Breast epithelium (tissue), 3 donors: ENCODE measurements around the gene TJP1.

Experiments
- POLR2A ChIP-seq: fragments of 450-650 bp; IDR thresholded peaks from one replicate; pipeline ENCODE4 v1.6.1; 2016; ENCODE audit warnings: antibody characterized with exemption, mild to moderate bottlenecking, moderate library complexity
- POLR2AphosphoS5 ChIP-seq, 3 donors: sonication (generic); formaldehyde crosslinking; IDR thresholded peaks; one replicate each; pipeline ENCODE4 v1.6.1; 2017; ENCODE audit warnings: antibody characterized with exemption in 3 of 3
- TF ChIP-seq, protein P1 (sequence below), 3 donors: fragments of 450-650 bp; IDR thresholded peaks; one replicate each; pipeline ENCODE4 v1.5.1; 2016 to 2017; ENCODE audit warnings: antibody characterized with exemption in 3 of 3, mild to moderate bottlenecking in 3 of 3, moderate library complexity in 3 of 3

DNA sequence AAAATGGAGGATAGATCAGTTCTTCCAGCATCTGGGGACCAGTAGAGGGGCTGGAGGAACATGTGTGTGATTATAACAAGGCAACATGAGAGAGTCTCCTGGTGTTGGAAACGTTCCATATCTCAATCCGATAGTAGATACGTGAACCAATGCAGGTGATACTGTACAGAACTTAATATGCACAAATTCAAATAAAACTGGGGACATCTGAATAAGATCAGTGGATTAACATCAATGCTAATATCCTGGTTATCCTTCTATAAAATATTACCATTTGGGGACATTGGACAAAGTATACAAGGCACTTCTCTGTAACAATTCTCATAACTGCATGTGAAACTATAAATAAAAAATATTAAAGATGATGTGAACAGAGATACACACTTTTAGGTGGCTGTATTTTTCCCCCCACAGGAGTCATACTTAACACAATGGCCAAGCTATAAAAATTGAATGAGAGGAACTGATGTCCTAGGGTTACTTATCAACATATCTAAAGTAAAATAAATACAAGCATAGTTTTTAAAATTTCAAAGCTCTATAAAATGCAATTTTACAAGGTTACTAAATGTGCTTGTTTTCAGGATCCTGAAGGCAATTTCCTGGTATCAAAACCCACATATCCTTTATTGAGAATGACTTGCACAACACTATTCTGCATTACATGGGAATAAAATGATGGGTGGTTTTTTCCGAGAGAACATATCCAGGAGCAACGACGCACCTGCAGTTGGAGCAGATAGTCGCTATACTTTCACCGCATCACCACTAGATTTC is 31.1 kb upstream of the TJP1 start:
- TF ChIP-seq, protein P1, sequence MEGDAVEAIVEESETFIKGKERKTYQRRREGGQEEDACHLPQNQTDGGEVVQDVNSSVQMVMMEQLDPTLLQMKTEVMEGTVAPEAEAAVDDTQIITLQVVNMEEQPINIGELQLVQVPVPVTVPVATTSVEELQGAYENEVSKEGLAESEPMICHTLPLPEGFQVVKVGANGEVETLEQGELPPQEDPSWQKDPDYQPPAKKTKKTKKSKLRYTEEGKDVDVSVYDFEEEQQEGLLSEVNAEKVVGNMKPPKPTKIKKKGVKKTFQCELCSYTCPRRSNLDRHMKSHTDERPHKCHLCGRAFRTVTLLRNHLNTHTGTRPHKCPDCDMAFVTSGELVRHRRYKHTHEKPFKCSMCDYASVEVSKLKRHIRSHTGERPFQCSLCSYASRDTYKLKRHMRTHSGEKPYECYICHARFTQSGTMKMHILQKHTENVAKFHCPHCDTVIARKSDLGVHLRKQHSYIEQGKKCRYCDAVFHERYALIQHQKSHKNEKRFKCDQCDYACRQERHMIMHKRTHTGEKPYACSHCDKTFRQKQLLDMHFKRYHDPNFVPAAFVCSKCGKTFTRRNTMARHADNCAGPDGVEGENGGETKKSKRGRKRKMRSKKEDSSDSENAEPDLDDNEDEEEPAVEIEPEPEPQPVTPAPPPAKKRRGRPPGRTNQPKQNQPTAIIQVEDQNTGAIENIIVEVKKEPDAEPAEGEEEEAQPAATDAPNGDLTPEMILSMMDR (IDR thresholded peaks at IDR 0.05), result no peak
- TF ChIP-seq POLR2AphosphoS5 (IDR thresholded peaks at IDR 0.05) (no peak), POLR2A (no peak)
